CD1c-positive myeloid dendritic cell (primary cell): Measurements from ENCODE around the gene MRPL37.
A peak's percentile ranks its signal among the peaks of the same experiment; 100 is the strongest.
"Not testable (repeated sequence)": the region's sequence is repeated elsewhere in the genome, so short reads cannot be mapped to it uniquely, and the experiment has no call there.

Experiments used
- DNase-seq: peaks from one replicate; pipeline ENCODE4 v3.0.0-alpha.2; 2016; ENCODE audit errors: extremely low spot score

MRPL37 gene

DNA sequence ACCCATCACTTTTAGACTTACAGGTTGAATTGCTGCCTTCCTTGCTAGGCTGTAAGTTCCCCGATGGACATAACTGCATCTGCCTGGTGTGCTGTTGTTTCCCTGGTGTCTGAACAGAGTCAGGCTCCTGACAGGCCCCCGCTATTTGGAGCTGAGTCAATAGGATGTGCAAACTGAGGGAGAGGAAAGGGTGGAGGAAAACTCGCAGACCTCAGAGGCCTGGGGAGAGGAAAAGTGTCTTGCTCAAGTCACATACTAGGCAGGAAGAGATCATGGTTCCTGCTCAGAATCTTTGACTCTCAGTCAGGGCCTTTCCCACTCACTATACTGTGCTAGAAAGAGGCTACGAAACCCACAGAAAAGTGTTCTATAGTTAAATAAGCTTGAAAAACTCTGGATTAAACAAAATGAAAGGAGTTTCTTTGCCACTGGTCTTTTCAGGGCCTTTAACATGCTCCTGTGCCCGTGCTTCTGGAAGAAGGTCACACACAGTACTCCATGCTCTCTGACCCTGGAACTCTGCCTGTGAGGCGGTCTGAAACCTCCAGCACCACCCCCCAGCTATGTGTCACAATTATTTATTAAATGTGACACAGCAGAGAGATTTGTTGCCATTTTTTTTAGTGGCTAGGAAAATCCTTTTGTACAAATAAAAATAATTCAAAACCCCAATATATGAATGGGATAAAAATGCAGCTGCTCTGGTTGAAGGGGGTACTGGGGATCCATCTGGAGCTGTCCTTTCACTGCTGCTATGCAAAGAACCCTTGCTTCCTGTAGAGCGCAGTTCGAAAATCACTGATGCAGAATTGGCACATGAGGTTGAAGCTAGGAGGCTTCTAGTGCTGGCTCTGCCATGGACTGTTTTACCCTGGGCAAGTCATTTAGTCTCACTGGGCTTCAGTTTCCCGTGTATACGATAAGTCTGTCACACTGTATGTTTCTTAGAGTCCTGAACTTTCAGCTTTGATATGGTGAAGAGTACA, 27.1 kb upstream of the MRPL37 start:
- DNase-seq: no peak

DNA sequence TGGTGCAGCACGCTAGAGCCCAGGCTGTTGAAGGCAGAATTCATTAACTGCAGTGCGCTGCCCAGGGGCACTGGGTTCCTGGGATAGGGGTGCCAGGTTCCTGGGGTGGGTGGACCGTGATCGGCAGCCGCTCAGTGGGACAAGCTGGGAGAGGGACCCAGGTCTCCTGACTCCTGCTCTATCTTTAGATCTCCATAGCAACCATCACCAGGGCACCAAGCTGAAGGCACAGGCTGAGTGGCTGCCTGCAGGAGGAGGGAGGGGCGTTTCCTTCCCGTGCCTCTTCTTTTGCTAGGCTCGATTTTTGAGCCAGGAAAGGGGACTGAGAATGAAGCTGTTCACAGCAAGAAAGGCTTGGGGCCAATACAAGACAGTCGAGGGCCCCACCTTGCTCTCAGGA, 26.3 kb upstream of the MRPL37 start:
- no peak for DNase-seq

DNA sequence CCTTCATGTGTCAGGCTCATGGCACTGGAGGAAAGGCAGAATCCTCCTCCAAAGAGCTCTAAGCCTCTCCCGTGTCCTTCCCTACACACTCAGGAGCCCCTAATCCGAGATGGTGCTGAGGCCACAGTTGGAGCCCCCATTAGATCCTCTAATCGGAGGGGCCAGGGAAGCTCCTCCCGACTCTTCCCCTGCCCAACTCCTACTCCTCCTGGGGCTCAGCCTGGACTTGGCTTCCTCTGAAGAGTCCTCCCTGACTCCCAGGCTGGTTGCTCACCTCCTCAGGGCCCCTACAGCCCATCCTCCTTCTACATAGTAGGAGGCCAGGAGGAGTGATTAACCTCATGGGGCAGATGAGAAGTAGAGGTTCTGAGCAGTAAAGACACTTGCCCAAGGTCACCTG, 25.9 kb upstream of the MRPL37 start:
- no peak for DNase-seq

DNA sequence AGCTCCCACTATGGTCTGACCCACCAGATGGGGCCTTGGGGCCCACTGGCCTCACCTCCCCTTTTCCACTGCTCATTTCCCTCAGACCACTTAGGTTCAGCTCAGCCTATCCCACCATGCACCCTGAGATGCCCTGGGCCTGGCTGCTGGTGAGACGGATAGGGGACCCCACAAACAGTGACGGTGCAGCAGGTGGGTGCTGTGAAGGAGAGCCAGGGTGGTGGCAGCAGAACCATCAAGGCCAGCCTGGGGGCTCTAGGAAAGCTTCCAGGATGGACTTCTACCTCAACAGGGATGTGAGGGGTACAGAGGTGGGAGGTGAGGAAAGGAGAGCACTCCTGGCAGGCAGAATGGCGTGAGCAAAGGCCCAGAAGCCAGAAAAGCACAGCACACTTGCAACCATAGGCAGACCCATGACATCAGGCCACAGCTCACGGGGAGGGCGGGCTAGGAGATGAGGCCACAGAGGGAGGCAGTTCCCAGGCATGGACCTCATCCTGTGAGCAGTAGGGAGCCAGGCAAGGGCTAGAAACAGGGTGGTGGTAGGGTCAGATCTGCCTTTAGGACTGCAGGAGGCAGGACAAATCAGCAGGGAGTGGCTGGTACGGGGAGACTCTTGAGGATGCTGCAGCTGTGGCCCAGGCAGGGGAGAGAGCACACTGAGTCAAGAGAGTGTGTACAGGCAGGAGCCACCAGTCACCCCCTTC, 23.2 kb upstream of the MRPL37 start:
- no peak for DNase-seq

DNA sequence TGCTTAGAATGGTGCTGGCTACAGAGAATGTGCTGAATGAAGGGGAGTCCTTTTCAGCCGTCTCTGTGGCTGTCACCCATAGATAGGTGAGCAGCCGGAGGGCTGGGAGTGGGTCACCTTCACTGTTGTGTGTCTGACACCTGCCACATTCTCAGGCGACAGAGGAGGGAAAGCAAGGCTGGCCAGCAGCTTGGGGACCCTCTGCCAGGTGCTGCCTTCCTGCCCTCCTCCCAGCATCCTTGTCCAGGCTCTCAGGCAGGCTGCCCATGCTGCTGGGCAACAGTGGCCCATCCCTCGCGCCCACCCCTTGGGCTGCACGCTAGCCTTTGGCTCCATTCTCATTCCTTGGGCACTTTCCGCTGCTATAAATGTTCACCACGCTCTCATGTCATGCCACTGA, 22.2 kb upstream of the MRPL37 start:
- DNase-seq: no peak

DNA sequence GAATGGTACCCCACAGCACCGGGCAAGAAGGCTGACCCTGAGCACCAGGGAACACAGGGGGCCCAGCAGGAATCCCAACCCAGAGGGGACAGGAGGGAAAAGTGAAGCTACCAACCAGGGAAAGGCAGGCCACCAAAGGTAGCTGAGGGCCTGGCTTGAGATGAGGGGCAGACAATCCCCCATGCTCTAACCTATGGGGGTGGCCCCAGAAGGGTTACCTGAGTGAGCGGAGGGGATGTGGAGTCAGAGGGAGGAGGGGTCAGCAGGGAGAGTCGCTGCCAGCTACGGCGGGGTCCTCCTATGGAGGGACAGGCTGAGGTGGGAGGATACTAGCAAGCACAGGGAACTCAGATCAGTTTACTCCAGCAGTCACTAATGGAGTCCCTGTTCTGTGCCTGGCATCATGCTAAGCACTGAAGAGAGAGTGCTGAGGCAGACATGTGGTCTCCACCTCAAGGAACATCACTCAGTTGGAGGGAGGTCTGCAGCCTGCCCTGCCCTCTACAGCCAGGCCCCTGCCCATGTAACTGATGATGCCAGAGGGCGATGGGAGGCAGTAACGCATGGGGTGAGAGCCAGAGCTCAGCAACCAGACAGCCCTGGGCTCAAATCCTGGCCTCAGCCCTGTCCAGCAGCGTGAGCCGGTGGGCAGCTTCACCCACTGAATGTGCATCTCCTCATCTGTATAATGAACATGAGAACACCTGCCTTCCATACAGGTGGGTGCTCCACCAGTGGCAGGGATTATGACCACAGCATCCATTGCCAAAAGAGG, 21.5 kb upstream of the MRPL37 start:
- no peak for DNase-seq

DNA sequence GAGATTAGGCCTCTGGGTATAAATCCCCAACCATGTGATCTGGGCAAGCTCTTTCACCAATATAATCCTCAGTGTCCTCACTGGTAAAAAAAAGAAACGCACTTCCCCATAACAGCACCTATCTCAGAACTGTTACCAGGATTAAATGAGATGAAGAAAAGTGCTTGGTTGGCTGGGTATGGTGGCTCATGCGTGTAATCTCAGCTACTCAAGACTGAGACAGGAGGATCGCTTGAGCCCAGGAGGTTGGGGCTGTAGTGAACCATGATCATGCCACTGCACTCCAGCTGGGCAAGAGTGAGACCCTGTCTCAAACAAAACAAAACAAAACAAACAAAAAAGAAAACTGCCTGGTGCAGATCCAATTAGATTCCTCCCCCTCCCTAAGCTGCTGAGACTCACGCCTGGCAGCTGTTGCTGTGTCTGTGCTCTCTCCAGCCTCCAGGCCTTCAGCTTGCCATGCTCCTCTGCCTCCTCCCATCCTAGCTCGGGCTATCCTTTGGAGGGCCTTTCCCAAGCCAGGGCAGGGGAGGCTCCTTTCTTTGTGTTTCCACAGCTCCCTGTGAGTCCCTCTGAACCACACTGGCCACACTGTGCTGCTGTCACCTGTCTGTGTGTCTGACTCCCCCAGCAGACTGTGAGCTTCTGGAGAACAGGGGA, 19.1 kb upstream of the MRPL37 start:
- no peak for DNase-seq

DNA sequence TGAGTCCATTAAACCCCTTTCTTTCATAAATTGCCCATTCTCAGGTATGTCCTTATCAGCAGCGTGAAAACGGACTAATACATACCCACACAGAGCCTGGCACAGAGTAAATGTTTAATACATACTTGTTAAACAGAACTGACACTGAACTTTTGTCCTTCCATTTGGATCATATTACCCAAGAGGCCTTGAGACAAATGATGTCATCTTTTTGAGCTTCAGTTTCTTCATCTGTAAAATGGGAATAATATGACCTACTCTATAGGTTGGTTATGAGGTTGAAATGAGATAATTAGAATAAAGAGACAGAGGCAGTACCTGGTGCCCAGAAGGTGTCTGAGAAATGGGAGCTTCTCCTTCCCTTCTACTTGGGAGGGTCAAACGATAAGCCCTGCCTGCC, 13.9 kb upstream of the MRPL37 start:
- DNase-seq: no peak

DNA sequence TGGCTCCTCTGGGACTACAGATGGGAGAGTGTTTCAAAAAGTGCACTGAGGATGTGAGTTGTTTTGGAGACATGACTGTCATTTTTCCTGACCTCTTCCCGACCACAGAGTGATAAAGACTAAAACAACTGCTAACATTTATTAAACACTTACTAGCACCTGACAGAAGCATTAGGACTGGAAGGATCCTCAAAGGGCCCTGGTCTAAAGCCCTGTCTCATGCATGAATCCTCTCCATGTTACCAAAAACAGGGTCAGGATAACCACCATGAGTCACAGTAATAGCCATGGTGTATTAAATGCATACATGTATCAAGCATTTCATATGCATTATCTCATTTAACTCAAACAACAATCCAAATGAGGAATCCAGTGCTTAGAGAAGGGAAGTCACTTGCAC, 11.7 kb upstream of the MRPL37 start:
- DNase-seq: no peak

DNA sequence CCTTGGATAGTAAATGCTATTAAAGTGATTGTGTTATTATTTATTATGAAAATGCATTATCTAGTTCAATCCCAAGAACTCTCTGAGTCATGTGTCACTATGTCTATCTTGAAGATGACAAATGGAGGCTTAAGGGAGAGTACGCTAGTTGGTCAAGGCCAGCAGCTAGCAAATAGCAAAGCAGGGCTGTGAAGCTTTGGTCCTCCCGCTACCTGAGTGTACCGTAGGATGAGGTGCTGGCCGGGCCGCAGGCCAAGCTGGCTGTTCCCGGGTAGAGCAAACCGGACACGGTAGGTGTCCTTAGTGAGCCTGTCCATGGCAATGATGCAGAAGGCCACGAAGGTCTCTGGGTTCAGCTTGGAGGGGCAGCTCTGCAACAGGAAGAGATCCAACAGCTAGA, 9.4 kb upstream of the MRPL37 start:
- no peak for DNase-seq

DNA sequence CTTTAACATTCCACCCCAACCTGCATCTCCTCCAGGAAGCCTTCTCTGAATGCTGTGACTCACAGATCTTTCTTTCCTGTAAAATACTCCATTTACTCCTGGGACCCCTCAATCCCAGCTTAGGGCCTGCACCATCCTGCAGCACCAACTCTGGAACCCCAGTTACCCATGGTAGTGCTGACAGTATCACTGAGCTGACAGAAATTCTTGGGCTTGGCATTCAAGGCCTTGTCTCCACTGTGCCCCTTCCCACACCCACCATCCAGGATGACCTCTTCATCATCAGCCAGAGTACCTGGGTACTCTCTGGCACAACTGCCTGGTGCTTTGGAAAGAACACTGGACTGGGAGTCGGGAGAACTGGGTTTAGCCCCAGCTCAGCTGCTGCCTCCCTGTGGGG, 8.4 kb upstream of the MRPL37 start:
- no peak for DNase-seq

DNA sequence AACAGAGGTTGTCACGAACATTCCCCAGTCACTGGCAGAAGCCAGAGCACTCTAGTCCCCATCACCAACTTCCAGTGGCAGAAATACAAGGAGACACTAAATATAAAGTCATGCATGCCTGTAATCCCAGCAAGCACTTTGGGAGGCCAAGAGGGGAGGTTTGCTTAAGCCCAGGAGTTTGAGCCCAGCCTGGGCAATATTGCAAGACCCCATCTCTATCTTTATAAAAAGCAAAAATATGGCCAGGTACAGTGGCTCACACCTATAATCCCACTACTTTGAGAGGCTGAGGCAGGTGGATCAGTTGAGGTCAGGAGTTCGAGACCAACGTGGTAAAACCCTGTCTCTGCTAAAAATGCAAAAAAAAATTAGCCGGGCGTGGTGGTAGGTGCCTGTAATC, 6.5 kb upstream of the MRPL37 start:
- no peak for DNase-seq

DNA sequence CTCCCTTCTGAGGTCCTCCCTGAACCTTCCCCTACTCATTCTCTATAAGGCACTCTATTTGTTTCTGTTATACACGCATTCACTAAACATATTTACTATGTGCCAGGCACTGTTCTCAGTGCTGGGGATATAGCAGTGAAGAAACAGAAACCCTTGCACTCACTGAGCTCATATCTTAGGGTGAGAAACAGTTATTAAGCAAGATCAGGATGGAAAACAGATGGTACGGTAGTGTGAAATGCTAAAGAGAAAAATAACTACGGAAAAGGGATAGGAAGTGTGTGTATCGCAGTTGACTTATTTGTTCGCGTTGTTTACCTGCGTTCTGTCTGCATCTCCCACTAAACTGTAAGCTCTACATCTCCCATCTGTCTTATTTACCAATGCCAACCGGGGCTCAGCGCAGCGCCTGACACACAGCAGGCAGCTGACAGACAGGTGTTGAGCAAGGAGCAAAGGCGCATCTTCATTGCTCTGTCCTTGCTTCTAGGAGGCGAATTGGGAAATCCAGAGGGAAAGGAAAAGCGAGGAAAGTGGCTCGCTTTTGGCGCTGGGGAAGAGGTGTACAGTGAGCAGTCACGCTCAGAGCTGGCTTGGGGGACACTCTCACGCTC, 709 bp upstream of the MRPL37 start:
- peak; percentile 3 for DNase-seq

DNA sequence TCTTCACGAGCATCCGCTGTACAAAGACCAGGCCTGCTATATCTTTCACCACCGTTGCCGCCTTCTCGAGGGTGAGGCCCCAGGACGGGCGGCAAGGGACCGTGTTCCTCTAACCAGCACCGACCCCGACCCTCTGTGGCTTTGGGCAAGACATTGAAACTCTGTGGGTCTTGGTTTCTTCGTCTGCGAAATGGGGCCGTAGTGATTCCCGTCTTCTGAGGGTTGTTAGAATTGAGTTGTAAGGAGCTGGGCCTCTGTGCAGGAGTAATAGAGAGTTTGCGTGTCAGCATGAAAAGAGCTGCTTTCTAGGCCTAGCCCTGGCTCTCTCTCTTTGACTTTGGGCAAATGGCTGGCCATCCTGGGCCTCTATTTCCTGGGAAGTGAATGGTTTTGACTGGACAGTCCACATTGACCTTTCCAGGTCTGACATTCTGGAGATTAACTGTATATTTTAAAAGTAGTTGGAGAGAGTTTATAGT, 591 bp downstream of the MRPL37 start:
- no peak for DNase-seq

DNA sequence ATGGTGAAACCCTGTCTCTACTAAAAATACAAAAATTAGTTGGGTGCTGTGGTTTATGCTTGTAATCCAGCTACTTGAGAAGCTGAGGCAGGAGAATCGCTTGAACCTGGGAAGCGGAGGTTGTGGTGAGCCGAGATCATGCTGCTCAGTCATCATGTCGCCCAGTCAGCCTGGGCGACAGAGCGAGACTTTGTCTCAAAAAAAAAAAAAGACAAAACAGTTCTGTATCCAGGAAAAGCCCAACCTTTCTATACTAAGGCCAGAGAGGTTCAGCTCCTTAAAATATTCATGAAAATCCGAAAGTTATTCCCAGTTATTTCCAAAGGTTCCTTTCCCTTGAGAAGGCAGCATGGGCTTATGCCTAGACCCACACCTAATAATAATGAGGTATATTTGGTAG, 4.2 kb downstream of the MRPL37 start:
- no peak for DNase-seq

DNA sequence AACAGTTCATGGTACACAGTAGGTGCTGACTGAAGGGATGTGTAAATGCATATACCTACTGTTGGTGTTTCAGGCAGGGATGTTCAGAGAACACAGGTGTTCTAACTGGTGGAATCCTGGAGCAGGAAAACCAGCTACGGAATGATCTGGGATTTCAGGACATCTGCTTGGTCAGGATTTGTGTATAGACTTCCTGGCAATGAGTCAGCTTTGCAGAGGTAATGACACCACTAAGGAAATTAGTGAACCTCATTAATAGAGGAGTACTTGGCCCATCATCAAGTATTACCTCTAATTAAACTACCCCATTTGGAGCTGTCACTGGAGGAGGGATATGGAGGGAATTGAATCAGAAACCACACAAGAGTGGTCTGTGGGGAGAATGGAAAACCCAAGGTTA, 7.3 kb downstream of the MRPL37 start:
- no peak for DNase-seq

DNA sequence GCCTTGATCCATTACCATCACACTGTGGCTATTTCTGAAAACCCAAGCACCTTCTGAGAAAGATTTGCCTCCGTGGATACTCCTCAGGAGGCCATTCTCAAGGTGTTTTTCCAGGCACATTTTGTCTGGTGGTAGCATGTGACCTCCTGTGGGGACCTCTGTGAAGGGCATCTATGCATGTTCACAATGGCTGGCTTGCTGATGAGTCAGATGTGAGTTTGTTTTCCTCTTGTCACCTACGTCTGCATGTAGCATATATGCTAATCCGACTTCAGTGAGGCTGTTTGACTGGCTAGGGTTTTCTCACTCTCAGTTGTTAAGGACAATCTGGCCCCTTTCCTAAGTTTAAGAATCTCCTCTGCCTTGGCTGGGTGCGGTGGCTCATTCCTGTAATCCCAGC, 7.9 kb downstream of the MRPL37 start:
- not testable (repeated sequence) for DNase-seq

DNA sequence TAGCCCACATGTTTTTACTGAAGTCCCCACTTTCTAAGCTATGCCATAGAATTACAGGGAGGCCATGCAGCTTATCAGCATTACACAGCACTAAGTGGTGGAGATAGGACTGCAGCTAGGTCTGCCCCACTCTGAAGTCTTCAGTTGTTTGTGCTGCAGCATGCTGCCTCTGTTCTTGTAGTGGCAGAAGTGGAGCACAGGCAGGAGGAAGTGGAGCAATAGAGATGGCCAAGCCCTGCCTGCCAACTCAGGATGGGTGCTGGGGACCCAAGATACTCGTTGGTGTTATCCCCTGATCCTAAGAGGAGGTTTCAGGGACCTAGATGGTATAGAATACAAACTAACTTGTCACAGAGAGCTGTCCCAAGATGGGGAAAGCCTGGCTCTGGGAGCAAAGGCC, 12.9 kb downstream of the MRPL37 start:
- DNase-seq: no peak

DNA sequence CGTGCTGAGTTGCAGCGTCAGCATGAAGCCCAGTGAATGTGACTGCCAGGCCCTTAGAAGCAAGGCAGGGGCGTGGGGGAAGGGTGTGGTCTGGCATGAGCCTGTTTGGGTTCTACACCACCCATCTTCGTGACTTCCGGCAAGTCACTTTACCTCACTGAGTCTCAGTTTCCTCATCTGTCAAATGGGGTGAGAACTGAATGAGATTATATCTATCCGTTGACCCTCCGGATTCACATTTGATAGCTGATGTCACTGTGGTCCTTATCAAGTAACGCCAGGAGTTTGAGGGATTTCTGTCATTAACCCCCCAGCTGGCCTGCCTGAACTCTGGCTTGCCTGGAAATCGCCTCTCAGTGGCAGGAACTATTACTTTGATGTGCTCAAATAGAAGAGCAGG, 15.6 kb downstream of the MRPL37 start:
- no peak for DNase-seq

DNA sequence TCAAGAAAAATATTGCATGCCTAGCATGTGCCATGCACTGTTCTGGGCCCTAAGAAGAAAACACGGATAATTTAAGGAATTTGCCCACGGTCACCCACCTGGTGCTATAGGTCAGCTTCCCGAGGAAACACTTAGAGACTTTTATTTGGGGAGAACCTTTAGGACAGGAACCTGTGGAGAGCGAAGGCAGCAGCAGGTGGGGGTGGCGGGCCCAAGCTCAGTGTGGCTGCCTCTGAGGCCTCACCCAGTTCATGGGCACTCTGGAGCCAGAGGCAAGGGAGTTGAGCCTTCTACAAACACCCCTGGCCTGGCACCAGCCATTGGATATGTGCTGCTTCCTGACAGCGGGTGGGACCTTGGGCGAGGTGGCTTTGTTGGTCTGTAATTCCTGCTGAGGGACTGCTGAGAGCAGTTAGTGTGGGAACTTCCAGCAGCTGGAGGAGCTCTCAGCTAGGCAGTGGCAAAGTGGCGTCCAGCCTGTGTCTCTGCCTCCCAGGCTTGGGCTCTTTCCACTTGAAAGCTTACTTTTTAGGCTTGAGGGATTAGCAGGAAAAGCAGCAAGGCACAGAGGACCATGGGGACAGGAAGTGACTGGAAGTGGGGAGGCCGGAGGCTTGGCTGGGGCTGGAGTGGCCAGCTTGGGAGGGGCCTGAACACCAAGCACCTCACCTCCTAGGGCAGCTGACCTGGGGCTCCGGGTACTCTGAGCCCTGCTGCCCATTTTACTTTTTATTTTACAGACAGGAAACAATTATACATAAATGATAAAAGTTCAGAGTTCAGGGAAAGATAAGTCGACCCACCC, 19.1 kb downstream of the MRPL37 start:
- DNase-seq: no peak

DNA sequence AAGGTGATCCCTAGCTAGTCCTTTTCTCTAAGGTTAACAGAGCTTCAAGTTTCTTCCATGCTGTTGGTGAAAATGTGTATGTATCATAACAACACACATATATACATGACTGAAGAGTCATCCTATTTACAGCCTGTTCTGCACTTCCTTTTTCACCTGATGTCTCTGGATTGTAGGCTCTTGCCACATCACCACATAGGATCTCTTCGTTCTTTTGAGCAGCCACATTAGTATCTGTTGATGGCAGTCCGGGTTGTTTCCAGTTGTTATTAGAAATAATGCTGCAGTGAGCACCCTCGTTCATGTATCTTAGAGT, 19.7 kb downstream of the MRPL37 start:
- peak; percentile 29 for DNase-seq
